Effector CD8-positive, alpha-beta T cell (primary cell): ENCODE data around the gene SPECC1L.

ENCODE experiments used
- DNase-seq: peaks from one replicate; lab custom pipeline; 2025; lab: John Stamatoyannopoulos, UW

Gene SPECC1L

GRCh38 chr22:24414523-24414922 lies 143.9 kb downstream of the SPECC1L start:
- DNase-seq = no peak

GRCh38 chr22:24414984-24415945 lies 144.6 kb downstream of the SPECC1L start:
- no peak for DNase-seq

GRCh38 chr22:24416095-24416494 lies 145.5 kb downstream of the SPECC1L start:
- no peak for DNase-seq

- no peak for DNase-seq
Observed at GRCh38 chr22:24416611-24417010, 146.0 kb downstream of the SPECC1L start.

- DNase-seq = no peak
Observed at GRCh38 chr22:24417200-24417599, 146.6 kb downstream of the SPECC1L start.

GRCh38 chr22:24417901-24418641 lies 147.4 kb downstream of the SPECC1L start:
- DNase-seq = no peak

GRCh38 chr22:24418786-24419474 lies 148.3 kb downstream of the SPECC1L start:
- no peak for DNase-seq

GRCh38 chr22:24419475-24419850 lies 148.8 kb downstream of the SPECC1L start:
- no peak for DNase-seq

GRCh38 chr22:24420072-24420976 lies 149.7 kb downstream of the SPECC1L start:
- DNase-seq = no peak

GRCh38 chr22:24420977-24421343 lies 150.3 kb downstream of the SPECC1L start:
- no peak for DNase-seq

GRCh38 chr22:24421428-24421931 lies 150.8 kb downstream of the SPECC1L start:
- no peak for DNase-seq

- DNase-seq = no peak
Observed at GRCh38 chr22:24422102-24422665, 151.6 kb downstream of the SPECC1L start.

GRCh38 chr22:24423519-24424000 lies 152.9 kb downstream of the SPECC1L start:
- DNase-seq = peak; percentile 51

GRCh38 chr22:24424001-24424900 lies 153.6 kb downstream of the SPECC1L start:
- no peak for DNase-seq

- DNase-seq = no peak
Observed at GRCh38 chr22:24424901-24425775, 154.5 kb downstream of the SPECC1L start.

GRCh38 chr22:24426436-24426835 lies 155.8 kb downstream of the SPECC1L start:
- DNase-seq = no peak

GRCh38 chr22:24426851-24427499 lies 156.3 kb downstream of the SPECC1L start:
- peak; percentile 19 for DNase-seq
